Measurements from ENCODE around the gene SNX12.

Gene SNX12

DNA sequence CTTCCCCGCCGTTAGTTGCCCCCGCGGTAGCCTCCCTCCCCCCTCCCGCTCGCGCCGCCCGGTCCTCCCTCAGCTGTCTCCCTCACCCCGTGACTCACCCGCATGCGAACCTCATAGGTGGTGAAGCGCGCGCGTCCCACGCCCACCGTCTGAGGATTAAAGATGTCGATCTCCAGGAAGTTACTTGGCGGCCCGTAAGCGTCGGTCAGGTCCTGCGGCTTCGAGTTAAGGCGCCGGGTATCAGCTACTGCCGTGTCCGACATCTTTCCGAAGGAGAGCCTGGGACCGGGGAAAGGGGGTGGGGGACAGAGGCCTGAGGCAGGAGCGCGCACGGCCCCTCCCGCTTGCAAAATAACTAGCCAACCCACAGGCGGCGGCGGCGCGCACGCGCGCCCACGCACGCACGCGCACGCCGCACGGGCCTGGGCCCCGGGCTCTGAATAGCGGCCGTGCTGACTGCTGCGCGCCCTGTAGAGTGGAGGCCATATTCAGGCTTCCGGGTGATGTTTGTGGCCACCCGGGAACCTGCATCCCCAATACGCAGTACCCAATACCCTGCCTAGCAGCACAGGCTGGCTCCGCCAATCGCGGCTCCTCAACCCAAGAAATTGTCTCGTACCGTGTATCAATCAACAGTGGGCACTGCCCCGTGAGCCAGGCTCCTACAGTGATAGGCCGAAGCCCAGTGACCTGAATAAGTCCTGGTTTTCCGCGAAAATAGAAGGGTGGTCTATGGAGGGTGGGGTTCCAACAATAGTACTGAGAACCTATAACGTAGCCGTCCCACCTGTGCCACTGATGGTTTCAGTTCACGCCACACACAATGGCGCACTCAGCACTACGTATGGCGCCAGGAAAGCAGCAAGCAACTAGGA is at the start of gene SNX12:
TSS of gene SNX12 (minus strand) at position 291 of the 875 bp plus-strand sequence. CDS start at position 263, 28 bp downstream.
- peak; percentile 83 to 84 for DNase-seq

DNA sequence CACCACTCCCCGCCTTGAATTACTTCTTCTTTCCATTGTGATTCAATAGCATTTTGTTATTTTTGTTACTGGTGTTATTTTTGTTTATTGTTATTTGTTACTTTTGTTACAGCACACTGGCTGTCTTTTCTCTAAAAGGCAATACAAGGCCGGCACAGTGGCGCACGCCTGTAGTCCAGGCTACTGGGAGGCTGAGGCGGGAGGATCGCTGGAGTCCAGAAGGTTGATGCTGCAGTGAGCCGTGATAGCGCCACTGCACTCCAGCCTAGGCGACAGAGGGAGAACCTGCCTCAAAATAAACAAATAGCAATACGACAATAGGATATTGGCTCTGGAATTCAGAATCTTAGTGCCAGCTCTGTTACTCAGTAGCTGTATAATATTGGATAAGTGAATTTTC is 49.2 kb upstream of the SNX12 start:
- no peak for DNase-seq

DNA sequence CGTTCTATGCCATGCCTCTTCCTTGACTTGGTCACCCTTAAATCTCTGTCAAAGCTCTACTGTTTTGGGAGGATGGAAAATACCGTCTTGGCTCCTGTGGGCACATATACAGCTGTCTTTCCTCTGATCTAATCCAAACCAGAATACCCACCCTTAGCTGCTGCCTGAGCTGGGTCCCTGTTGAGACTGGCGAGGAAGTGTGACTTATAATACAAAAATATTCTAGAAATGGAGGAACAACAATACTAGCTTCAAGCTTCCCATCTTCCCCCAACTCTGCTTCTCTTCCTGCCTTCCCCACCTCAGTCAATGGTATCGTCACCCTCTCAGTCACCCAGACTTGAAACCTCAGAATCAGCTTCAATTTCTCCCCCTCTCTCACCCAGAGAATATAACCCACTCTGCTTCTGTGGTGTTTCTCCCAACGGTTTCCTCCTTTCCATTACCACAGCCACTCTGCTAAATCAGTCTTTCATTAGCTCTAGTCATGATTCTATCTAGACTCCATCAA is 43.8 kb upstream of the SNX12 start:
- DNase-seq = no peak

- peak; percentile 59 to 76 for DNase-seq
Measured at GRCh38 chrX:71111141-71111843, 43.2 kb upstream of the SNX12 start, which contains the start of gene IL2RG. Gene IL2RG, minus strand, starts transcription at chrX:71111577. Its CDS starts 38 bp downstream, at chrX:71111539.

- no peak for DNase-seq
Measured at GRCh38 chrX:71109051-71109450, 40.9 kb upstream of the SNX12 start.

DNA sequence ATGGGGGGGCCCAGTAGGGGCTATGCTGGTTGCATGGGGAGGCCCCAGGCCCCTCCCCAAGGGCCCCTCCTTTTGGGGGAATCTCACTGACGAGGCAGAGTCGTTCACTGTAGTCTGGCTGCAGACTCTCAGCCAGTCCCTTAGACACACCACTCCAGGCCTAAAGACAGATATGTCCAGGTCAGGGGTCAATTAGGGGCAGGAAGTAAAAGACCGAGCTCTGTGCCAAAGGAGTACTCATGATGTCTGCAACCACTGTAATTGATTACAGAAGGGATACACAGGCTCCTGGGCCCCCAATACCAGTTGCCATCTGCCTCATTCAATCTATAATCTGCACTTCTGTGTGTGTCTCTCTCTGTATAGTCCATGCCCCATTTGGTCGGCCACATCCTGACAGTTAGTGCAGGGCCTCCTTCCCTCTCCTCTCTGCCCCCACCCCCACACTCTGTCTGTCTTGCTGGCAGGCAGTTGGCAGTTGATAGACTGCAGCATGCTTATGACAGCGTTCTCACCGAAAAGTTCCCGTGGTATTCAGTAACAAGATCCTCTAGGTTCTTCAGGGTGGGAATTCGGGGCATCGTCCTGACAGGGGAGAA is 39.7 kb upstream of the SNX12 start:
- peak in 1 of 2 donors; percentile 45 for DNase-seq

- no peak for DNase-seq
Measured at GRCh38 chrX:71107245-71107644, 39.1 kb upstream of the SNX12 start.

DNA sequence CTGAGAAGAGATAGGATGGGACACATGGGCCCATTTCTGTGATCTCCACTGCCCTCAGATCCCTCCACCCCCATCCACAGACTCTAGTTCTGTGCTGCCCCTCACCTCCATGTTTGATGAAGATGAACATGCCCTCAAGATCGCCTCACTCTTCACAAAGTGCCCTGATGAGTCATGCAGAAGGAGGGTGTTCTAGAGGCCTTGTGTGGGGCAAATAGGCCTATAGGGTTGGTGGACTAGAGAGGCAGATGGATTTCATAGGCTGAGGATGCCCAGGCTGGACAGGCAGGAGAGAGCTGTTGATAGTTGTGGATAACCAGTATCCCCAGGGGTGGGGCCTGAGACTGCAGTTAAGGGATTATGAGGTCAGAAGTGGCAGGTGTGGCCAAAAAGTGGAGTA is 38.3 kb upstream of the SNX12 start, which contains the start of gene CXorf65:
TSS of gene CXorf65 (minus strand) at position 314 of the 400 bp plus-strand sequence. CDS start at position 130, 184 bp downstream.
- DNase-seq = no peak

- DNase-seq = no peak
Measured at GRCh38 chrX:71105628-71106027, 37.5 kb upstream of the SNX12 start.

DNA sequence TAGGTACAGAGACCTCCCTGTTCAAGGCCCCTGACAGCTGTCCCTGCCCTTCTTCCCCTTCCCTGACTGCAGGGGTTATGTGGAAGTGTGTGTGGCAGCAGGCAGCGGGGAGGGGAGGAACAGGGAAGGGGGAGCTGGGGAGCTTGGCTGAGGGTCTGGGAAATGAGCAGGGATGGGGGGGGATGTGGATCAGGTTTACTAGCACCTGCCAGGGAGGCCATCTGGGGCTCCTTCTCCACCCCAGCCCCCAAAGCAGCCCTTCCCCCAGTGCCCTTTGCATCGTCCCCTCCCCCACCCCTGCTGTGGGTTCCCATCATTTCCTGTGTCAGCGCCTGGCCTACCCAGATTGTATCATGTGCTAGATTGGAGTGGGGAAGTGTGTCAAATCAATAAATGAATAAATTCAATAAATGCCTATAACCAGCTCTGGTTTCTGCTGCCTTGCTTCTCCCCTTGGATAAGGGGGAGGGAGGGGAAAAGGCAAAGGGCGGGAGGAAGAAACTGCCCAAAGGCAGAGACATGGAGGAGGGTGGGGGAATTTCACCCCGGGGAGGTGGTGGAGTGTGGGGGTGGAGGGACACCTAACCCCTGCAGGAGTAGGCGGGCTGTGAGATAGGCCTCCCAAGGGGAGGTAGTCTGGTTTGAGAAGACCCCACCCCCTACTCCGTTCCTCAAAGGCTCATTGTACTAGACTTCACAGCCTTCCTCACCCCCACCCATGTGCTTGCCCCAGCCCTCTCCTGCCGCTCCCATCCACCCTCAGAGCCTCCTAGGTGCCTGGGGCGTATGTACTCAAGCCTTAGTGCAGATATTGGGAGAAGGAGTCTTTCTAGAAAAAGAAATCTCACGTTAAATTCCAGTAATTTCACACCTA is 35.2 kb upstream of the SNX12 start:
- DNase-seq = peak; percentile 56

- DNase-seq = no peak
Measured at GRCh38 chrX:71102292-71102691, 34.2 kb upstream of the SNX12 start.

- DNase-seq = no peak
Measured at GRCh38 chrX:71100581-71101505, 32.7 kb upstream of the SNX12 start.

GRCh38 chrX:71099736-71100135 is 31.6 kb upstream of the SNX12 start:
- no peak for DNase-seq

- no peak for DNase-seq
Measured at GRCh38 chrX:71098951-71099506, 30.9 kb upstream of the SNX12 start.

GRCh38 chrX:71098302-71098701 is 30.2 kb upstream of the SNX12 start:
- DNase-seq = peak; percentile 73 to 80

DNA sequence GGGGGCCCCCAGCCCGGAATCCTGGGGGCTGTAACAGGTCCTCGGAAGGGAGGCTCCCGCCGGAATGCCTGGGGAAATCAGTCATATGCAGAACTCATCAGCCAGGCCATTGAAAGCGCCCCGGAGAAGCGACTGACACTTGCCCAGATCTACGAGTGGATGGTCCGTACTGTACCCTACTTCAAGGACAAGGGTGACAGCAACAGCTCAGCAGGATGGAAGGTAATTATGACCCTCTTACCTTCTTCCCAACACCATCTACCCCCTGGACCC is 28.6 kb upstream of the SNX12 start:
- DNase-seq = no peak

DNA sequence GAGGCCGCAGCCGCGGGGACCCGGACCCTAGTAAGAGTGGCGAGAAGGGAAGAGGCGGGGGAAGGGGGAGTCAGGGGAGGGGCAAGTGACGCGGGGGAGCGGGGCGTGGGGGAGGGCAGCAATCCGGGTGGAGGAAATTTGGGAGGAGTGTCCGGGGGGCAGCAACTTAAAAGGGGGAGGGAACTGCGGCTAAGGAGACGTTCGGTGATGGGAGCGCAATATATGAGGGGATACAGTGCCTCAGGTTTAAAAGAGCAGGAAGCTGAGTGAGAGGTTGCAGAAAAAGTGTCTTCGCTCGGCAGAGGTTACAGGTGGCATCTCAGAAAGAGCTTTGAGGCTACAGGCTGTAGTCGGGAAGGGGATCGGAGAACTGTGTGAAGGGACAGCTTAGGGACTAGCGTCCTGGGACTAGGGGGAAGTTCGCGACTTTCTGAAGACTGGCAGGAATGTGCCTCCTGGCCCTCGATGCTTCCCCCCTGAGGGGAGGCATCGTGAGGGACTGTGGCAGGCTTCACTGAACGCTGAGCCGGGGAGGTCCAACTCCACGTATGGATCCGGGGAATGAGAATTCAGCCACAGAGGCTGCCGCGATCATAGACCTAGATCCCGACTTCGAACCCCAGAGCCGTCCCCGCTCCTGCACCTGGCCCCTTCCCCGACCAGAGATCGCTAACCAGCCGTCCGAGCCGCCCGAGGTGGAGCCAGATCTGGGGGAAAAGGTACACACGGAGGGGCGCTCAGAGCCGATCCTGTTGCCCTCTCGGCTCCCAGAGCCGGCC is 28.0 kb upstream of the SNX12 start:
- DNase-seq = no peak

- peak; percentile 85 for DNase-seq
Measured at GRCh38 chrX:71095555-71095980, 27.4 kb upstream of the SNX12 start, which contains the start of gene FOXO4. Gene FOXO4, plus strand, starts transcription at chrX:71095851. Its CDS starts 678 bp downstream, at chrX:71096529.

GRCh38 chrX:71095033-71095432 is 26.9 kb upstream of the SNX12 start:
- no peak for DNase-seq

DNA sequence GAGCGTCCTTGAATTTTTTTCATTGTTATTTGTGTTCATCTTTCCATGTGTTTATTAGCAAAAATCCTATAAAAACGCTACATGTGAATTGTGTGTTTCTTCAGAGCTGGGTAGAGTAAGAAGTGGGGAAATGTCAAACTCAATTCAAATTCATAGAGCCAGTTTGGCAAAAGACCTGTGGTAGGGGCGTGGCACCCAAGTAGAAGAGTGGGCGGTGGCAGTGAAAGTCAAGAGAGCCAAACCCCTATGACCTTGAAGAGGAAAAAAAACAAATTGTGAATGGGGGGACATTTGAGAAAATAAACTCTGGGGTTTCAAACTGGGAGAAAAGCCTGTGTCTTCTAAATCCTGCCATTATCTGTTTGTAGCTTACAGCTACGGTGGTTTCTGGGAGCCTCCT is 23.1 kb upstream of the SNX12 start:
- DNase-seq = no peak
